HG03039 (cell line): Measurements from ENCODE around the gene PPP1R26.
"Not testable (repeated sequence)": the region's sequence is repeated elsewhere in the genome, so short reads cannot be mapped to it uniquely, and the experiment has no call there.

Experiments
- ATAC-seq: cut with Tn5 transposase; IDR thresholded peaks from one replicate; pipeline ENCODE4 v1.9.1; 2021; ENCODE audit warnings: mild to moderate bottlenecking, moderate library complexity; ENCODE audit not compliant: unreplicated experiment

PPP1R26 gene

GRCh38 chr9:135479469-135480052, at the start of gene PPP1R26:
Gene PPP1R26 (plus strand): TSS chr9:135479782. CDS start chr9:135484511, 4,729 bp downstream.
- no peak for ATAC-seq

GRCh38 chr9:135437259-135437658, 42.3 kb upstream of the PPP1R26 start:
- no peak for ATAC-seq

- ATAC-seq, result not testable (repeated sequence)
Observed at GRCh38 chr9:135437696-135438095, 41.9 kb upstream of the PPP1R26 start.

GRCh38 chr9:135438581-135439232, 40.9 kb upstream of the PPP1R26 start:
- not testable (repeated sequence) for ATAC-seq

GRCh38 chr9:135439514-135439913, 40.1 kb upstream of the PPP1R26 start:
- ATAC-seq, result not testable (repeated sequence)

- ATAC-seq, result no peak
Observed at GRCh38 chr9:135439916-135440315, 39.7 kb upstream of the PPP1R26 start.

- ATAC-seq, result no peak
Observed at GRCh38 chr9:135440620-135441019, 39.0 kb upstream of the PPP1R26 start.

- ATAC-seq, result not testable (repeated sequence)
Observed at GRCh38 chr9:135441105-135442071, 38.2 kb upstream of the PPP1R26 start.

- no peak for ATAC-seq
Observed at GRCh38 chr9:135442075-135442474, 37.5 kb upstream of the PPP1R26 start.

- ATAC-seq, result no peak
Observed at GRCh38 chr9:135443797-135444425, 35.7 kb upstream of the PPP1R26 start.

GRCh38 chr9:135447126-135447525, 32.5 kb upstream of the PPP1R26 start:
- ATAC-seq, result no peak

GRCh38 chr9:135448663-135449100, 30.9 kb upstream of the PPP1R26 start:
- ATAC-seq, result no peak

- not testable (repeated sequence) for ATAC-seq
Observed at GRCh38 chr9:135449532-135449931, 30.1 kb upstream of the PPP1R26 start.

- ATAC-seq, result no peak
Observed at GRCh38 chr9:135450956-135451355, 28.6 kb upstream of the PPP1R26 start.

- not testable (repeated sequence) for ATAC-seq
Observed at GRCh38 chr9:135451909-135452308, 27.7 kb upstream of the PPP1R26 start.

GRCh38 chr9:135454737-135455136, 24.8 kb upstream of the PPP1R26 start:
- ATAC-seq, result no peak

- no peak for ATAC-seq
Observed at GRCh38 chr9:135455401-135456030, 24.1 kb upstream of the PPP1R26 start.

- ATAC-seq, result no peak
Observed at GRCh38 chr9:135456436-135457104, 23.0 kb upstream of the PPP1R26 start.

GRCh38 chr9:135458478-135458877, 21.1 kb upstream of the PPP1R26 start:
- not testable (repeated sequence) for ATAC-seq

- no peak for ATAC-seq
Observed at GRCh38 chr9:135461936-135462335, 17.6 kb upstream of the PPP1R26 start.
